Measurements from ENCODE around the gene RXRA. TPM values are rescaled to one million over a fixed set of nuclear protein-coding genes. Genes with fewer than 3 reads are reported as not detected.

RXRA gene
- polyA plus RNA-seq, 1 donor = 37.2 TPM

DNA sequence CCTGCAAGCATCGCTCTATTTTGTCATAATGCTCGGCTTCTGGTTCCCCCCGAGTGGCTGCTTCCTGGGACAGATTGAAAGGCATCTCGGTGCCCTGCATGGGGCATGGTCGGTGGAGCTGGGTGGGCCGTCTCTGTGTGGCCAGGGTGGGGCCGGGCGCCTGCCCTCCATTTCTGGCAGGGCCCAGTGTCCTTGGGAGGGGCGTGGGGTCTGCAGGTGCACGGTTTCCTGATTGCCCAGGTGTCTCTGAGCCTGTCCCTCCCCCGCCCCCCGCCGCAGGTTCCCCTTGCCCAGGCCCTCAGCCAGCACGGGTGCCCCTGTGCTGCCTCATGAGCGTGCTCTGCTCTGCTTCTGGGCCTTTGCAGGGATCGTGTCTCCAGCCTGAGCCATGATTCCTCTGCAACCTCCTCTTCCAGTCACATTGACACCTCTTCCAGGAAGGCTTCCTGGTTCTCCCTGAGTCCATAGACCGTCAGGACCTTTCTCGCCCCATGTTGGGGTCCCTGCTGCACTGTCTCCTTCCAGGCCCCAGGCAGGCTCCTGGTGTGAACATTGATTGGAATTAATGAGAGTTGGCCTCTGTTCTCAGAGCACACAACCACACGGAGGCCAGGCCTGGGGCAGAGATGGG is 90.2 kb downstream of the RXRA start:
- DNase-seq = no peak

DNA sequence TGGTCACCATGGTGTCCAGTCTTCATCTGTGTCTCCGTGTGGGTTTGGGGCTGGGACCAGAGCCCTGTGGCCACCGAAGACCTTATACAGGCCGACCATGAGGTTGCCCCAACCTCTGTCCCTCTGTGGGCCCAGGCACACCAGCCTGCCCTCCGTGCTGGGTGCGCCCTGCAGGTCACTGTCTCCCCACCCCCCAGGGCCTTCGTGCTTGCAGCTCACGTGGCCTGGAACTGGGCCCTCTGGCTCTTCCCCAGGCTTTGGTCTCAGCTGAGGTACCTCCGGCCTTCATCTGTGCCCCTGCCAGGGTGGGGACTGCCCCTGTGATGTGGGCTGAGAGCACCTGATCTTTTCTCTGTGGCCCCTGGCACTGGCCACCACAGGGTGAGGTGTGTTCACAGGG is 92.1 kb downstream of the RXRA start:
- DNase-seq = no peak

DNA sequence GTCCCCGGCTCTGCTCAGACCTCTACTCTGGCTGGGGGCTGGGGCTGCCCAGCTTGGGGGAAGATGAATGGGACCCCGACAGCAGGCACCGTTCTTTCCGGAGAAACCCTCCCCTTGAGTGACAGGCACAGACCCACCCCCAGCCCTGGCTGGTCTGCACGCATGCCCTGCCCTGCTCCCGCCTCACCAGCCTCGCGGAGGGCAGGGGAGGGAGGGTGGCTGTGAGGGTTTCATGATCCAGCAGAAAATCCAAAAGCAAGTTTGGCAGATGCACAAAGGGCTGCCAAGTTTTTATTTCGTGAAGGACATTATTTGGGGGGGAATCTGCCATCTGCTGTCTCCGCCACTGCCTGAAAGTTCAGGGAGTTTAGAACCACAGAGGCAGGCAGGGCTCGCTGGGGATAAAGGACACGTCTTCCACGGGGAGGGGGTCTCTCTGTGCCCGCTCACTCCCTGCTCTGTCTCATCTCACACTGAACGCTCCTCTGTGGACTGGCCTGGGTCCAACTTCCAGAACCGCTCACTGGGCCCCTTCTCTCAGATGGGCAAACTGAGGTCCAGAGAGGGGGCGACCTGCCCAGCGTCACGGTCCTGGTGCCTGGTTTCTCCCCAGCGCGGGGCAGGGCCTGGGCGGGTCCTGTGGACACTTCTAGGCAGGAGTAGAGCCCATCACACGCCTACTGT is 92.9 kb downstream of the RXRA start:
- DNase-seq = no peak

DNA sequence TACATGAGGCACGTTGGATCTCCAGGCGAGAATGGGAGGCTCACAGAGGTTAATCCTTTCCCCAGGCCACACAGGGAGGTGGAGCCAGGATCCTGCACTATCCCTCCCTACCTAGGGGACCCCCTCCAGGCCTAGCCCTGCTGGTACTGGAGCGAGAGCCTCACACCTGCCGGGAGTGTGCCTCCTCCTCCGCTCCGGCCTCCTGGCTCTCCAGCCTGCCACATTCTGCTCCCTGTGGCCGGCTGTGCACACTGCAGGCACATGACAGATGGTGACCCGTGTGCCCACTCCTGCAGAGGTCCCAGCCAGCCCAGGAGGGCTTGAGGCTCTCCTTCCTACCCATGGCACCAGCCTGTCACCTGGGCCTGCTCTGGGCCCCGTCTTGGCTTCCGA is 93.4 kb downstream of the RXRA start:
- no peak for DNase-seq

DNA sequence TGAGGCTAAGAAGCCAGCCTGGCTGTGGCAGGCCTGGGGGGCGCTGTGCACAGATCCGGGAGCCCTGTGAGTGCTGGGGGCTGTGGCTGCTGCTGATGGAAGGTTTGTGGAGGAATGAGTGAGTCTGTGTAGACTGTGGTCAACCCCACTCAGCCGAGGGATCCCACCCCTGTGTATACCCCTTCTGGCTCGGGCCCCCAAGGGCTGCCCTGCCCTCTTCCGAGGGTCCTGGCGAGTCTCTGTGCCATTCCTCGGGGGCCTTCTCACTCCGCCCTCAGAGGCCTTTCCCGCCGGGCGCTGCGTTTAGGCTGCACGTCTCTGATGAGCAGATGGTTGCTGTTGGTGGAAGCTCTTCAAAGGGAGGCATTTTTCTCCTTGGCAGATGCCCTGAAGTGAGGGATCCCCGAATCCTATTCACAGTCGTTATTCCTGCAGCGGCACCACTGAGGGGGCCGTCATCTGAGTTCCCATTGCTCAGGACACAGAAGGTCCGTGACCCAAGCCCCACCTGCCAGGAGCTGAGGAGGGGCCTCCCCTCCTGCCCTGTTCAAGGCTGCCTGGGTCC is 94.1 kb downstream of the RXRA start:
- no peak for DNase-seq

DNA sequence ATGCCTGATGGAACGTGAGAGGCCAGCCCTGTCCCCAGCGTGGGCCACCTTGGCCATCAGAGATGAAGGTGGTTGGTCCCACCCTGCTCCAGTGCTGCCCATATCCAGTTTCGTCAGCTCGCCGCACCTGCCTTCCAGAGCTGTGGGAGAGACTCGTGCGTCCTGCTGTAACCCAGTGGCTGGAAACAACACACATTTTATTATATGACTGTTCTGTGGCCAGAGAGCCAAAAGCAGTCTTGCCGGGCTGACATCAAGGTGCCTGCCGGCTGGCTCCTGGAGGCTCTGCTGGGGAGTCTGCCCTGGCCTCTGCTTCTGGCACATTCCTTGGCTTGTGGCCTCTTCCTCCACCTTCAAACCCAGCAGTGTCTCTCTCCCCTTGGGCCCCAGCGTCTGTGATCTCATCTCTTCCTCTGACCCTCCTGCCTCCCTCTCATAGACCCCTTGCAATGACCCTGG is 94.7 kb downstream of the RXRA start:
- DNase-seq = no peak

DNA sequence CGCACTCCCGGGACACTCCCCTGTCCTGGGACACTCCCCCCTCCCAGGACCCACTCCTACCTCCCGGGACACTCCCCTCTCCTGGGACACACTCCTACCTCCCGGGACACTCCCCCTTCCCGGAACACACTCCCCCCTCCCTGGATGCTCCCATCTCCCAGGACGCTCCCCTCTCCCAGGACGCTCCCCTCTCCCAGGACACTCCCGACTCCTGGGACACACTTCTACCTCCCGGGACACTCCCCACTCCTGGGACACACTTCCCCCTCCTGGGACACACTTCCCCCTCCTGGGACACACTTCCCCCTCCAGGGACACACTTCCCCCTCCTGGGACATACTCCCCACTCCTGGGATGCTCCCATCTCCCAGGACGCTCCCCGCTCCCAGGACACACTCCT is 95.6 kb downstream of the RXRA start:
- DNase-seq = no peak

DNA sequence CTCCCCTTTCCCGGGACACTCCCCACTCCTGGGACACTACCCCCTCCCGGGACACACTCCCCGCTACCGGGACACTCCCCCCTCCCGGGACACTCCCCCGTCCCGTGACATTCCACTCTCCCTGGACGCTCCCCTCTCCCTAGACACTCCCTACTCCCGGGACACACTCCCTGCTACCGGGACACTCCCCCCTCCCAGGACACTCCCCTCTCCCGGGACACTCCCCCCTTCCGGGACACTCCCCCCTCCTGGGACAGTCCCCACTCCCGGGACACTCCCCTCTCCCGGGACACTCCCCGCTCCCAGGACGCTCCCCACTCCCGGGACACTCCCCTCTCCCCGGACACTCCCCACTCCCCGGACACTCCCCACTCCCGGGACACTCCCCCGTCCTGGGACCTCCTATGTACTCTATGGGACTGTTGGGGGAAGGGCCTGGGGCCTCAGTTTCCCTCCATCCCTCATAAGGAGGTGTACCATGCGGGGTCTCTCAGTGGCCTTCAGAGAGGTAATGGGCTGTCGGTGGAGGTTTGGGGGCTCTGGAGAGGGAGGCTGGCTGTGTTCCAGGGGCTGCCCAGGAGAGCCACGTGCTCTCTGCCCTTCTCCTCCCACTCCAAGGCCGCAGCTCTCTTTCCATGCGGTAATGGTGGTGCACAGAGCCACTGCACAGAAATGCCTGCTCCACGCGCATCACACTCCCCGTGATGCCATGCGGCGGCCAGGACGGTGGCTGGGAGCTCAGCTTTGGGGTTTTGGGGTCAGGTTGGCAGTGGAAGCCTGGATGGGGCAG is 96.2 kb downstream of the RXRA start:
- no peak for DNase-seq

DNA sequence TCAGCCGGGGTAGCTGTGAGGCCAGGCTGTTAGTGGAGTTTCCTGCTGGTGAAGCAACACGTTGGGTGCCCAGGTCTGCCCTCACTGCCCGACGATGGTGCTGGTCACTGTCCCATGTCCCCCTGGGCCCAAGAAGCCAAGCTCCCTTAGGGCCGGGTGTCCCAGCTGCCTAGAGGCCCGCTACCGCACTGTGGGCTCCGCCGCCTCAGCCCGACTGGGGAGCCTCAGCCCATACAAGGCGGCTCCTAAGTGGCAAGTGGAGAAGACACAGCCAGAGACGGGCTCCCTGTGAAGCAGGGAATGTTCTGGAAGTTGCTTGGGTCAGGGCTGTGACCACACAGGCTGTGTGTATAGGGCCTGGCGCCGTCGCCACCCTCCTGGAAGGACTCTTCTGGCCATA is 96.9 kb downstream of the RXRA start:
- no peak for DNase-seq

DNA sequence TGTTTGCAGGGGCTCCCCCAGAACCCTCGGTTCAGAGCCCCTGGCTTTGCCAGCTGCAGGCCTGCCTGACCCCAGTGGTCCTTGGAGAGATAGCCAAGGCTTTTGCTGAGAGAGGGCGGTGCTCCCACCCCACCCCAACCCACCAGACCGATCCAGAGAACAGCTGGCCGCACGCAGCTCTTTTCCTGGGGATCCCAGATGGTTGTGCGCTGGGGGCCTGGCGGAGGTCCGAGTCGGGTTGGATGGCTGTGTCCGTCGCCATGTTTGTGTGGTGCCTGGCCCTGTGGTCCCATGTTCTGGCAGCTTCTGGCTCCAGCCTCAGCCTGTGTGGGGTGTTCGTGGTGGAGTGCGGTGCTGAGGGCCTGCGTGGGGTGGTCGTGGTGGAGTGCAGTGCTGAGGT is 97.5 kb downstream of the RXRA start:
- no peak for DNase-seq

DNA sequence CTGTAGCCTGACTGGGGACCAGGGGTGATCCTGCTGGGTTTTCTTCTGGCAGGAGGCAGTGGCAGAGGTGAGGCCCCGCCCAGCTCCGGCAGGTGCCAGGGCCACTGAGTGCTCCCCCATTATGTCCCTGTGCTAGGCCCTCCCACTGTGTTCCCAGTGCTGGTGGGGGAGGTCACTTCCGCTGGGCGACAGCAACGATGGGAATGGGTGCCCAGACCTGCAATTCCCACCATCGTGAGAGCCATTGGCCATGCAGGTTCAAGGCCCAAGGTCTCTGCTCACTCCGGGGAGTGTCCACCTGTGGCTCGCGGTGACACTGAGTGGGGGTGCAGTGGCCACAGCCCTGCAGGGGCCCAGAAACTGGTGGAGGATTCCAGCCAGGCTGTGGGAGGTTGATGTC is 98.6 kb downstream of the RXRA start:
- DNase-seq = no peak

DNA sequence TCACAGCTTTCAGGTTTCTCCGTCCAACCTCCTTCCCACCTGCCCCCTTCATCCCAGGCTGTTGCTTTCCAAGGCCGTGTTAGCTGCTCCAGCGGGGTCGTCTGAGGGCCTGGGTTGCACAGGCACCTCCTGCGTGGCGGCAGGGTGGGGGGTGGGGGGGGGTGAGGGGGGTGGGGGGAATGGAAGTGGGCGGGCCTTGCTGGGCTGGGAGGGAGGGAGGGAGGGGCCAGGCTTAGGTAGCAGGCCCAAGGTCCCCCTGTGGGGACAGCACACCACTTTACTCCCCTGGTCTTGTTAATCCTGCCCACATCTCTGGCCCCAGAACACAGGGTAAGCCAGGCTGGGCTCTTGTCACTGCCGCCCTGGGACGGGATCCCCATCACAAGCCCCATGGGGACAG is 99.1 kb downstream of the RXRA start:
- no peak for DNase-seq

DNA sequence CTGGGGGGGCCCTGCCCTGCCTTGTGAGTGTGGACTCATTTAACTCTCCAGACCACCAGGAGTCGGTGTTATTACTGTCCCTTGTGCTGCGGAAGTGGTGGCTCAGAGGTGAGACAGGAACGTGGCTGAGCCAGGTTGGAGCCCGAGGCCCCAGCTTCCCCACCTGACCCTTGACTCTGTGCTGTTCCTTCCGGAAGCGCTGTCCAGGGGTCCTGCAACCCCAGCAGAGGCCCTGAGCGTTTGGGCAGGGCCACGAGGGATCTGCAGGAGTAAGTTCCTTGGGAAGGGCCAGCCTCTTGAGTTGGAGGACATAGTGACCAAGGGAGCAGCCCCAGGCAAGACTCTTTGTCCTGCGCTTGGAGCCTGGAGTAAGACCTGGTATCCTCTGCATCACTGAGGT is 99.6 kb downstream of the RXRA start:
- no peak for DNase-seq

DNA sequence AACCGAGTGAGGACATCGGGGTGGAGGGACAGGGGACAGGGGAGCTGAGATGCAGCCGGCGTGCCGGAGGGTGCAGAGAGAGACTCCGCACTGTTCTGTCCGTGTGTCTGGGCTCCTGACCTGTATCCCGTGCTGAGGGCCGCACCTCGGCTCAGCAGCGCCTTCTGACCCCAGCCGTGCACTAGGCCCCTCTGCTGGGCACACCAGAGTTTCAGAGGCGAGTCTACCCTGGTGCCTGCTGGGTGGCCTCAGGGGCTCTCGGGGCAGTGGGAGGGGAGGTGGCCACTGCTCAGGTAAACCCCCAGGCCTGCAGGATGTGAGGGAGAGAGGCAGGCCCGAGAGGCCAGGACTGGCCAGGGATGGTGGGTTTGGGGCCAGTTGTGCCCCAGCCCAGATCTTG is 100.2 kb downstream of the RXRA start:
- no peak for DNase-seq

DNA sequence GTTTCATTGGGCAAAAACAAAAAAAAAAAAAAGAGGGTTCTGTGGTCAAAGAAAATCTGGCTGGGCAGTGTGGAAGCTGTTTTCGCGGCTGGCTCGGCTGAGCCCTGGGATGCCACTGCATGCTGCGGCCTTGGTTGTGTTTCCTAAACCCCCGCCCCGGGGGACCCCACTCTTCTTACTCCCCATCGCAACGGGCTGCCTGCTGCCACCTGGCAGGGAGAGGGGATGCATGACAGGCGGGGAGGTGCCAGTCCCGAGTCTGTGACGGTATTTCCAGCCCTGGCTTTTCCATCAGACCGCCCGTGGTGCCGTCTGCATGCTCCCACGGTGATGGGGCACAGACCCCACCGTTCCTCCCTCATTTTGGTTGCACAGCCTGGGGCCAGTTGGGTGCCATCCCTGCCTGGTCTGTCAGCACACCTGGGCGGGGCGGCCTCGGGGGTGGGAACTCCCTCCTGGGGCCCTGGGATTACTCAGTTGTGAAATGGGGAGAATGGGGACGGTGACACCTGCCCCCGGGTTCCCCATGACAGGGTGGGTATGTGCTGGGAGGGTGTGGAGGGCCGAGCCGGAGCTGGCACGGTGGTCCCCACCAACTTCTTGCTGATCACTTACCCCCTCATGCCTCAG is 101.0 kb downstream of the RXRA start:
- DNase-seq = no peak

DNA sequence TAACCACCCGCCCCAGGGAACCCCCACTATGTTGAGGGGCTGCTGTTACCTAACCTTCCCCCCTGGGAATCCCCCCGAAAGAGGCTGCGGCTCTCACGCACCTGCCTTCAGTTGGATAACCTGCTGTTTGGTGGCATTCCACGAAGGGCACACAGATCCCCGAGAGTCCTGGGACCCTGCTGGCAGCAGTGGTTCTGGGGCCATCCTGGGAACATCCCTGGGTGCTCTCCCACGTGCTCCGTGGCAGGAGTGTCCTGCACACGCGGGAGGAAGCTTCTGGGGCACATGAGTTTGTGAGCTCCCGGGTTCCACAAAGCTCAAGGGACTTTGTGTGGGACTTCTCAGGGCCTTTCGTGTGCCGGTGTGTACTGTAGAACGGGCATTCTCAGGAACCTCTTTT is 102.3 kb downstream of the RXRA start:
- no peak for DNase-seq

DNA sequence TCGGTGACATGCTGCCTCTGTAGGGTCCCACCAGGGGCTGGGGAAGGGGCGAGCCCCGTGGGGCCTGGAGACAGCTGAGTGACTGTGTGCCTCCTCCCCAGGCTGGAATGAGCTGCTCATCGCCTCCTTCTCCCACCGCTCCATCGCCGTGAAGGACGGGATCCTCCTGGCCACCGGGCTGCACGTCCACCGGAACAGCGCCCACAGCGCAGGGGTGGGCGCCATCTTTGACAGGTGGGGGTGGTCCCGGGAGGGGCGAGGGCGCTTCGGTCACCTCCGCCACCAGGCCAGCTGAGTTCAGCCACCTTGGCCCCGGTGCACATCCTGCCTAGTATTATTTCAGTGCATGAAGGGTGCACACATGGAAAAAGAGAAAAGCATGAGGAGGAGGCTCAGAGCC is 102.8 kb downstream of the RXRA start:
- no peak for DNase-seq

DNA sequence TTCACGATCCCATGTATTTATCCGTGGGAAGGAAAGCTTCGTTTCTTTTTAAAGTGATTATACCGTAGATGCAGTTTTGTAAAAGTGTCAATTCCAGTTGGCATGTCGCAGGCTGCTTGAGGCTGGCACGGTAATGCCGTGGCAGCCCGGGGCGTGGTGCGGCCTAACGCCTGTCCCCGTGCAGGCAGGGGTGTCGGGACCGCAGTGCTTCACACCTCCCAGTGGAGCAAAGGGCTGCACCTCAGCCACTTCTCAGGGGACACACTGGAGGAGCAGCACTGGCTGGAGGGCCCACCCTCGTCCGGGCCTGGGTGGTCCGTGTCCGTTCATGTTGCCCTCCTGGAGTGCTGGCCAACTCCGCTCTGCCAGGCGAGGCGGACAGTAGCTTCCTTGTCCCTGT is 103.2 kb downstream of the RXRA start:
- no peak for DNase-seq

DNA sequence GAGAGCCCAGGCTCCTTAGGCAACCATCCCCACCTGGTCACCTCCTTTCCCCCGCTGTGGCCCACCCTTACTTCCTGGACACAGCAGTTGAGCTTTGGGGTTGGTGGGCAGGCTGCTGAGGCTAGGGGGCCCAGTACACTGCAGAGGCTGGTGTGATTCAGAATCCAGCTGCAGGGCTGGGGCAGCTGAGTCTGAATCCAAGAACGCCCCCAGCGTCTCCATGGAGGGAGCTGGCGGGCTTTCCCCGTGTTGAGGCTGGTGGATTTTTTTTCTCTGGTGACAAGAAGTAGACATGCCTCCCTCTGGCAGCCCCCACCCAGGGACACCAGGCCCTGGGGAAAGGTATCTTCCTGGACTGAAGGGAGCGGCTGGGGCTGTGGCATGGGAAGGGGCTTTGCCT is 104.8 kb downstream of the RXRA start:
- no peak for DNase-seq

DNA sequence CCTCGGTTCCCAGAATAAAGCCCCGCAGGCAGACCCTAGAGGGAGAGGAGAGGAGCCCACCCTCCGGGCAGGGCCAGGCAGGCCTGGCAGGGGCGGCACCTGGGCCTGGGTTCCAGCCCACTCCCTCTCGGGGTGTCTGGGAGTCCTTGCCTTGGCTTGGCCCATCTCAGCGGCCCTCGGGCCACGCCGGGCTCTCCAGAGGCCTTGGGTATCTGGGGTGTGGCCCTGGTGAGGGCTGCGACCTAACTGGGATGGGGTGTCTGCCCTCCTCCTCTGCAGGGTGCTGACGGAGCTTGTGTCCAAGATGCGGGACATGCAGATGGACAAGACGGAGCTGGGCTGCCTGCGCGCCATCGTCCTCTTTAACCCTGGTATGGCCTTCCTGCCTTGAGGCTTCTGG is 105.4 kb downstream of the RXRA start:
- DNase-seq = no peak

DNA sequence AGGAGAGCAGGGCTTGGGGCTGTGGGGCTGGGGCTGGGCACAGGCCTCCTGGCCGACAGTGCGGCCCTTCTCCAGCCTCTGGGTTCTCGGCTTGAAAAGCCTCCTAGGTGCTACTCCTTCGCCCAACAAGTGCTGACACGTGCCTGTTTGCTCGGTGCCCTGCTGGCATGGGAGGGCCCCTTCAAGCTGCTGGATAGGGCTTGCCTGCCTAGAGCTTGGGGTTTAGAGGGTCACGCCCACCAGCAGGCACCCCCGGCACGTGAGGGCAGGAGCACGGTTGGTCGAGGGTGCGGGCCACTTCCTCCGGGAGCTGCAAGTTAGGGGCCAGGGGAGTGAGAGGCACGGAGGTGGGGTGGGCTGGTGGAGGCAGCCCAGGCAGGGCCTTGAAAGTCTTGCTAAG is 106.2 kb downstream of the RXRA start:
- no peak for DNase-seq

DNA sequence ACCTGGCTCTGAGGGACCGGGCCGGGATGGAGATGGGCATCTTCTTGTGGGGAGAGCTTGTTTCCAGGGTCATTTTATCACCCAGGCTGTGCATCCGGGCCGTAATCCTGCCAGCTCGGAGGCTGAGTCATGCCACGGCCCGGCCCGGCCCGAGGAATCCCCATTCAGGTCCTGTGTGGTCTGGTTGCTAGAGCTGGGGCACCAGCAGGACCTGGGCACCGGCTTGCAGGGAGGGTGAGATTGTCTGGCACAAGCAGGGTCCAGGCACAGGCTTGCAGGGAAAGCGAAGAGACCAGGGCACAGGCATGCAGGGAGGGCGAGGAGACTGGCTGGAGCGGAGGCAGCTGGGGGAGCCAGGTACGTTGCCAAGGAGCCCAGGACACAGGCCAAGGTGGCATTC is 106.8 kb downstream of the RXRA start:
- no peak for DNase-seq
